B cell (primary cell): Measurements from ENCODE around the gene RASD1. TPM values are rescaled to one million over a fixed set of nuclear protein-coding genes. Genes with fewer than 3 reads are reported as not detected.

Experiments
- ATAC-seq: fragments of 200-7000 bp; cut with Tn5 transposase; one replicate; pipeline ENCODE4 v1.10.0; 2021; ENCODE audit warnings: low read depth, mild to moderate bottlenecking, moderate number of reproducible peaks, moderate library complexity
- CTCF ChIA-PET: fragments of 350-600 bp; sonication (Branson Sonifier 250); formaldehyde crosslinking; loops from one replicate; lab custom pipeline; 2021; ENCODE audit warnings: antibody characterized with exemption, inconsistent platforms; lab: Charles Lee
- POLR2A ChIA-PET: fragments of 350-600 bp; sonication (Branson Sonifier 250); formaldehyde crosslinking; loops from one replicate; lab custom pipeline; 2021; ENCODE audit warnings: antibody characterized with exemption; lab: Charles Lee
- DNase-seq: peaks from one replicate; pipeline ENCODE4 v3.0.0; 2013
- H2AFZ ChIP-seq: 2 replicates; pipeline ENCODE4 v1.6.1; 2012; ENCODE audit warnings: mild to moderate bottlenecking, low read depth, low read length; ENCODE audit not compliant: insufficient read depth, poor library complexity, severe bottlenecking
- H3K27ac ChIP-seq, 2 donors: 1 replicate in 1 of 2; 2 replicates in 1 of 2; pipeline ENCODE4 v1.5.1; 2012 to 2013; ENCODE audit warnings: low read length in 2 of 2, mild to moderate bottlenecking in 2 of 2, moderate library complexity in 1 of 2
- H3K27me3 ChIP-seq, 4 experiments: fragments of 200-600 bp in 1 of 4; sonication (generic) in 1 of 4; replicated peaks in 1 of 4; 1 replicate in 2 of 4; 2 replicates in 2 of 4; pipeline versions ENCODE4 v1.6.1 to v1.7.0; 2013 to 2016; ENCODE audit warnings: low read length in 3 of 4, mild to moderate bottlenecking in 2 of 4, mixed read lengths in 1 of 4, moderate library complexity in 1 of 4; ENCODE audit not compliant: insufficient read depth in 4 of 4, control insufficient read depth in 3 of 4; ENCODE audit errors: control extremely low read depth in 1 of 4
- H3K36me3 ChIP-seq, 2 experiments: replicated peaks in 1 of 2; 1 replicate in 1 of 2; 2 replicates in 1 of 2; pipeline versions ENCODE4 v1.6.1 to v1.7.1; 2013; ENCODE audit warnings: low read length in 1 of 2; ENCODE audit not compliant: insufficient read depth in 2 of 2, control insufficient read depth in 1 of 2; ENCODE audit errors: control extremely low read depth in 1 of 2, extremely low read depth in 1 of 2
- H3K4me1 ChIP-seq, 2 donors: fragments of 200-600 bp in 1 of 2; sonication (generic) in 1 of 2; 1 replicate in 1 of 2; 2 replicates in 1 of 2; pipeline versions ENCODE4 v1.5.1 to v1.6.1; 2013 to 2017; ENCODE audit warnings: low read length in 2 of 2; ENCODE audit not compliant: control insufficient read depth in 2 of 2, insufficient read depth in 2 of 2
- H3K4me2 ChIP-seq: replicated peaks from 2 replicates; pipeline ENCODE3; 2012; ENCODE audit warnings: mild to moderate bottlenecking, low read depth, low read length; ENCODE audit not compliant: poor library complexity, severe bottlenecking
- H3K4me3 ChIP-seq, 5 experiments: fragments of 200-600 bp in 1 of 5; sonication (generic) in 1 of 5; 1 replicate in 3 of 5; 2 replicates in 2 of 5; pipeline versions ENCODE4 v1.5.1 to v1.7.0; 2011 to 2016; ENCODE audit warnings: low read length in 4 of 5, mild to moderate bottlenecking in 4 of 5, low read depth in 2 of 5, control low read depth in 1 of 5, moderate library complexity in 1 of 5; ENCODE audit not compliant: insufficient read depth in 1 of 5; ENCODE audit errors: control extremely low read depth in 1 of 5, extremely low read depth in 1 of 5
- H3K79me2 ChIP-seq: fragments of 200-600 bp; sonication (generic); one replicate; pipeline ENCODE4 v1.6.0; 2016; ENCODE audit warnings: low read length; ENCODE audit not compliant: control insufficient read depth, insufficient read depth
- H3K9ac ChIP-seq: fragments of 200-600 bp; sonication (generic); 2 replicates; pipeline ENCODE4 v1.6.1; 2017; ENCODE audit warnings: mild to moderate bottlenecking, low read length, moderate library complexity
- H3K9me3 ChIP-seq, 3 donors: one replicate each; pipeline versions ENCODE4 v1.6.1 to v1.7.1; 2013; ENCODE audit warnings: low read length in 2 of 3; ENCODE audit not compliant: control insufficient read depth in 2 of 3, insufficient read depth in 1 of 3; ENCODE audit errors: control extremely low read depth in 1 of 3
- H4K20me1 ChIP-seq: 2 replicates; pipeline ENCODE4 v1.6.0; 2012; ENCODE audit warnings: mild to moderate bottlenecking, low read length; ENCODE audit not compliant: insufficient read depth, control insufficient read depth, poor library complexity, severe bottlenecking
- H3K27ac Mint-ChIP-seq: one replicate; pipeline ENCODE4 v1.8.0; 2021; ENCODE audit warnings: mixed read lengths
- H3K27me3 Mint-ChIP-seq: one replicate; pipeline ENCODE4 v1.8.0; 2021; ENCODE audit warnings: mixed read lengths
- H3K4me1 Mint-ChIP-seq: one replicate; pipeline ENCODE4 v1.8.0; 2021; ENCODE audit warnings: mixed read lengths
- H3K4me3 Mint-ChIP-seq: one replicate; pipeline ENCODE4 v1.8.0; 2021; ENCODE audit warnings: mixed read lengths
- H3K9me3 Mint-ChIP-seq: one replicate; pipeline ENCODE4 v1.8.0; 2022; ENCODE audit warnings: mixed read lengths; ENCODE audit not compliant: insufficient read depth
- EZH2 ChIP-seq: IDR thresholded peaks from 2 replicates; pipeline ENCODE4 v1.6.1; 2012; ENCODE audit warnings: borderline replicate concordance, low read depth, mild to moderate bottlenecking, moderate library complexity, low read length; ENCODE audit not compliant: insufficient read depth, poor library complexity, severe bottlenecking
- WGBS: methylation state at CpG from one replicate; pipeline ENCODE4 v1.1.5; 2013; ENCODE audit warnings: missing lambda C conversion rate; ENCODE audit not compliant: insufficient coverage; 5-methylcytosine and 5-hydroxymethylcytosine counted together
- intact Hi-C: fragments of 100-400 bp; cut with micrococcal nuclease; formaldehyde crosslinking; loops from one replicate; pipeline ENCODE4 v1.10.0; 2022
- polyA plus RNA-seq: library from polyadenylated mRNA; depleted of rRNA; stranded (reverse); fragments of >200 nt; gene quantifications from 2 replicates; pipeline ENCODE4 v1.2.3, GENCODE V29; 2012
- total RNA-seq, 2 donors: library from RNA; stranded (reverse); fragments of 120-200 nt in 1 of 2; gene quantifications; 1 replicate in 1 of 2; 2 replicates in 1 of 2; pipeline versions ENCODE4 v1.2.3 to v1.2.4, GENCODE V29; 2013 to 2022
- TF ChIP-seq, protein P1 (sequence below): fragments of 200-600 bp; IDR thresholded peaks from one replicate; pipeline ENCODE4 v1.8.0; 2022; ENCODE audit warnings: antibody characterized with exemption, mild to moderate bottlenecking

The RASD1 gene
- total and polyA plus RNA-seq, 2 donors (not counting 1 experiment from before 2014, with no cell fraction given) = 0.95 to 3.2 TPM

DNA sequence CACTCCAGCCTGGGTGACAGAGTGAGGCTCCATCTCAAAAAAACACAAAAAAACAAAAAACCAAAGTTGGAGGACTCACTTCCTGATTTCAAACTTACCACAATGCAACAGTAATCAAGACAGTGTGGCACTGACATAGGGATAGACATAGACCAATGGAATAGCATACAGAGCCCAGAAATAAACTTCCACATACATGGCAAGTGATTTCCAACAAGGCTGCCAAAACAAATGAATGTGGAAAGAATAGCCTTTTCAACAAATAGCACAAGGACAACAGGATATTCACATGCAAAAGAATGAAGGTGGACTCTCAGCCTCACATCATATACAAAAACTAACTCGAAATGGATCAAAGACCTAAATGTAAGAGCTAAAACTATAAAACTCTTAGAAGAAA lies 36.8 kb upstream of the RASD1 start:
- intact Hi-C loops = no loop called here
- Histone ChIP-seq H3K4me3 (no peak overlapping the region), H3K27me3 (no peaks in the 10 kb centered on the region), H3K4me2 (no peak overlapping the region), H2AFZ (no peak overlapping the region), H3K9ac (no peak overlapping the region), H3K79me2 (peaks cover 7% of the 10 kb centered on the region), H3K9me3 (no peaks in the 10 kb centered on the region), H3K27ac (no peak overlapping the region), H3K36me3 (no peaks in the 10 kb centered on the region), H4K20me1 (no peaks in the 10 kb centered on the region), H3K4me1 (no peaks in the 10 kb centered on the region)
- H3K4me1 Mint-ChIP-seq = no peaks in the 10 kb centered on the region
- H3K9me3 Mint-ChIP-seq = no peaks in the 10 kb centered on the region
- H3K27me3 Mint-ChIP-seq = no peaks in the 10 kb centered on the region
- DNase-seq (no peak), ATAC-seq (no peak)
- WGBS = no CpG with 5 or more reads among the region's 1 CpG
- POLR2A ChIA-PET = no interaction called here
- H3K4me3 Mint-ChIP-seq = no peak overlapping the region
- no peak overlapping the region for H3K27ac Mint-ChIP-seq
- CTCF ChIA-PET = interaction anchor here (0.7 to 1.4 kb wide), 2 partner anchors 109 to 1642 kb away, joined by 3 to 5 read pairs; no protein-coding TSS in a partner anchor
- TF ChIP-seq EZH2 = no peak
- TF ChIP-seq, protein P1, sequence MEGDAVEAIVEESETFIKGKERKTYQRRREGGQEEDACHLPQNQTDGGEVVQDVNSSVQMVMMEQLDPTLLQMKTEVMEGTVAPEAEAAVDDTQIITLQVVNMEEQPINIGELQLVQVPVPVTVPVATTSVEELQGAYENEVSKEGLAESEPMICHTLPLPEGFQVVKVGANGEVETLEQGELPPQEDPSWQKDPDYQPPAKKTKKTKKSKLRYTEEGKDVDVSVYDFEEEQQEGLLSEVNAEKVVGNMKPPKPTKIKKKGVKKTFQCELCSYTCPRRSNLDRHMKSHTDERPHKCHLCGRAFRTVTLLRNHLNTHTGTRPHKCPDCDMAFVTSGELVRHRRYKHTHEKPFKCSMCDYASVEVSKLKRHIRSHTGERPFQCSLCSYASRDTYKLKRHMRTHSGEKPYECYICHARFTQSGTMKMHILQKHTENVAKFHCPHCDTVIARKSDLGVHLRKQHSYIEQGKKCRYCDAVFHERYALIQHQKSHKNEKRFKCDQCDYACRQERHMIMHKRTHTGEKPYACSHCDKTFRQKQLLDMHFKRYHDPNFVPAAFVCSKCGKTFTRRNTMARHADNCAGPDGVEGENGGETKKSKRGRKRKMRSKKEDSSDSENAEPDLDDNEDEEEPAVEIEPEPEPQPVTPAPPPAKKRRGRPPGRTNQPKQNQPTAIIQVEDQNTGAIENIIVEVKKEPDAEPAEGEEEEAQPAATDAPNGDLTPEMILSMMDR = no peak

DNA sequence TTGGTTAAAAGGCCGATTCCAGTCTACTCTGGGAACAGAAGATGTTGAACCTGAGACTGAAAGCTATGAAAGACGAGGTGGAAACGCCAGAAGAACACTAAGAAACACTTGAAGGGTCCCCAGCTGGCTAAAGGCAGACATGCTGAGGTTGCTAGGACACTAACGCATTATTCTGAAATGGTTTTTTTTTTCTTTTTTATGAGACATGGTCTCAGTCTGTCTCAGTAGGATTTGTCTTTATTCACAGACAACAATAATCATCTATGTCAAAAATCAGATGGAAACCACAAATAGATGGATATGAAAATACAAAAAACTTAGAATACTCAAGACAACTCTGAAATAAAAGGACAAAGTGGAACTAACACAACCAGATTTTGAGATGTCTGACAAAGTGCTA lies 35.0 kb upstream of the RASD1 start:
- H3K4me3 ChIP-seq = no peak overlapping the region
- no peaks in the 10 kb centered on the region for H3K9me3 ChIP-seq
- TF ChIP-seq, protein P1 = no peak
- no peak for TF ChIP-seq EZH2
- no peak overlapping the region for H3K27ac ChIP-seq
- intact Hi-C loops = no loop called here
- WGBS = 87% methylated on average over 3 of the region's 4 CpGs
- H3K27ac Mint-ChIP-seq = no peak overlapping the region
- no peak overlapping the region for H3K9ac ChIP-seq
- H3K4me2 ChIP-seq = no peak overlapping the region
- POLR2A ChIA-PET = no interaction called here
- ATAC-seq = no peak
- no peaks in the 10 kb centered on the region for H3K27me3 Mint-ChIP-seq
- no peaks in the 10 kb centered on the region for H3K9me3 Mint-ChIP-seq
- no peaks in the 10 kb centered on the region for H4K20me1 ChIP-seq
- peaks cover 7% of the 10 kb centered on the region for H3K79me2 ChIP-seq
- no peak overlapping the region for H3K4me3 Mint-ChIP-seq
- no peaks in the 10 kb centered on the region for H3K4me1 Mint-ChIP-seq
- CTCF ChIA-PET = no interaction called here
- H3K27me3 ChIP-seq = no peaks in the 10 kb centered on the region
- no peaks in the 10 kb centered on the region for H3K36me3 ChIP-seq
- no peaks in the 10 kb centered on the region for H3K4me1 ChIP-seq
- H2AFZ ChIP-seq = no peak overlapping the region
- DNase-seq = no peak
